ENCODE results near the gene GRIP1.
"Not testable (repeated sequence)": the region's sequence is repeated elsewhere in the genome, so short reads cannot be mapped to it uniquely, and the experiment has no call there.

Gene GRIP1

DNA sequence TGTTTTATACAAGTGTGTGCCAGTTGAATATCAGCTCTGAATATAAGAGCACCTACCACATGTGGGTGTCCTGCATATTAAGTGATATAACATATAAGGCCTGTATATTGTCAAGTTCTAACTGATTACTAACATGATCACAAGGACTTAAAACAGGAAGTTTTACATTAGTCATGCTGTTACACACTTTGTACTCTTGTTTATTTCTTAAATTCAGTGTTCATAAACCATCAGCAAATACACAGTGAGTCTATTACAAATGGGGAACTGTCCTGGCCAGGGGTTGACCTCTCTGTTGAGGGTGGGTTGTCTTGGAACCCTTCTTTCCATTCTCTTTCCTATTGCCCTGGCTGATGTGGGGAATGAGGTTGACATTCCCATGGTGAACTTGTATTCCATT lies 357.4 kb downstream of the GRIP1 start:
- DNase-seq (ENCODE audit: low spot score) = no peak

- DNase-seq (ENCODE audit: low spot score) = no peak
These were observed 357.9 kb downstream of the GRIP1 start for GRCh38 chr12:66320996-66321395.

DNA sequence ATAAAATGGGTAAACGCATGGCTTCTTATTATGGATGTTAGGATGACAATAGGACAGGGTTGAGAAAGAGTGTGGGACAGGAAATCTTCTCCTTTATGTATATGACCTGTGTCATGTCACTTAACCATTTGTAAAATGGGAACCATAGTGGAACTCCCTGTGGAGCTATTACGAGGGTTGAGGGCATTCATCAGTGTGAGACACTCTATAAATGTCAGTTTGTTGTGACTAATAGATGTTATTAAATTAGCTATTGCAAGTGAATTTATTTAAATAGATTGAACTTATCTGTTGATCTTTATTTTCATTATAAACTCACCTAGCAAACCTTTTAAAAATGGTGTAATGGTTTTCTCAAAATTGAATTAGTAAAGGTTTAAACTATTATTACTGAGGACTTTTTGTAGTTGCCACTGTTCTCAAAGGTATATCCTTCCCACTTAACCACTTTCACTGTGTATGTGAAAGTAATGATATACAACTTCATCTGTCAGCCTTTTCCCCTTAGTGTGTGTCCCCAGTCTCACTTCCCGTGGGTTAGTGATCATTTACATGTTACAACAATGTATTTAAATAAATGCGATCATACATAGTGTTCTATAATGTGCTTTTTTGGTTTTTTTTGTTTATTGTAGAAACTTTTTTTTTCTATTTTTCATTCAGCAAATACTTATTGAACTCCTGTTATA lies 359.5 kb downstream of the GRIP1 start:
- DNase-seq (ENCODE audit: low spot score) = no peak

DNA sequence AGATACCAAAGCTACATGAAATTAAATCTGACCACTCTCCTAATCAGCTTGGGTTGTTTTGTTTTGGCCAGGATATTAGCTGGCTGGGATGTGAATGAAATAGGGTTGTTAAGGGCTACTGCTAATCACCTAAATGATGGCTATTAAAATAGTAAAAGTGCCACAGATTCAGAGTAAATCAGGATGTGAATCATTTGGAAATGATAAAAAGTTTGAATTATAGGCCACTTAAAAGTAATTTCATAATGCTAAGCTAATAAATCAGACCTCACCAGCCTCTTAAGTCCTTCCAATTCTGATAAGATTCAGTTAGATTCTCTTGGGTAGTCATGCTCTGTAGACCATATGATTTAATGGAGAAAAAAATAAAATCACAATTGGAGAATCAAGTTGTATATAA lies 364.6 kb downstream of the GRIP1 start:
- no peak for DNase-seq (ENCODE audit: low spot score)

DNA sequence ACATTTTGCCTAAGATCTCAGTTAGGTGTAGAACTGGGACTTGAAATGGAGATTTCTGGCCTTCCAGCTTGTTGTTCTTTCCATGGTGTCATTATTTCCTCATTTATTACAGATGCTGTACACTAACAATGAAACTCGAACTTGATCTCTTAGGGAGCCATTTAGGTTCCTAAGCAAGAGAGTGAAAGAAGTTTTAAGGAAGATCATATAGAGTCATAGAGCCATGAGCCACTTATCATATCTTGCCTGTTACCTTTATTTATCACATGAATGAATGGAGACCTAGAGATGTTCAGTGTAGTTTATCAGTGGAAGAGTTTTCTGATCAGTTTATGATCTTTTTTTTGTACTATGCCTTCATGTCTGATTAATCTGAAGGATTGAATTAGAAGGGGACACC lies 366.7 kb downstream of the GRIP1 start:
- DNase-seq (ENCODE audit: low spot score) = no peak

DNA sequence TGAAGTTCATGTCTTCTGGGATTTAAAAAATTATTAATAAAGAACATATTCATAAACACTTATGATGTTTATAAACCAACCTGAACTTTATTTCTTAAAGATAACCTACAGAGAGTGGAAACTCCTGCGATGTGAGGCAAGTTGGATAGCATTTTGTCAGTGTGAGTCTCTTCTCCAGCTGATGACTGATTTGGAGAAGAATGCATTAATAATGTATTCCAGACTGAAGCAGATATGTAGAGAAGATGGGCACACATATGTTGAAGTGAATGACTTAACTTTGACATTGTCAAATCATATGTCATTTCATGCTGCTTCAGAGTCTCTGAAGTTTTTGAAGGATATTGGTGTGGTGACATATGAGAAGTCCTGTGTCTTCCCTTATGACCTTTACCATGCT lies 369.3 kb downstream of the GRIP1 start:
- DNase-seq (ENCODE audit: low spot score) = no peak

DNA sequence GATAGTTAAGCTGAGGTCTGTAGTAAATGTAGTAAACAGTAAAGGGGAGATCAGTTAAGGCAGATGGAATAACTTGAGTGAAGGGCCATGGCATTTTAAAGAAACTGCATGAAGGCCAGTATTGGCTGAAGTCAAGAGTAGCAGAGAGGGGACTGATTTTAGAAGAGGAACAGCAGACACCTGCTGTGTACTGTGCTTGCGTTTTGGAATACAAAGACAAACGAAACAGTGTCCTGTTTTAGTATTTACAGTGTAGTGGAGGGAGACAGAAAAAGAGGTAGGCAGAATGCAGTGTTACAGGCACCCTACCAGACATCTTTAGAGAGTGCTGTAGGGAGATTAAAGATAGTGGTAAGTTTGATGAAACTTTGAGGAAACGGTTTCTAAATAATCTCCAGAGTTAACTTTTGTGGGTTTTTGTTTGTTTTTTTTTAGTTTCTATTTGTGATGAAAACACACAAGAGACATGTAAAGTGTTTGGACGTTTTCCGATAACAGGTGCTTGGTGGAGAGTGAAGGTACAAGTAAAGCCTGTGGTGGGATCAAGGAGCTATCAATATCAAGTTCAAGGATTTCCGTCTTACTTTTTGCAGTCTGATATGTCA lies 374.5 kb downstream of the GRIP1 start:
- DNase-seq (ENCODE audit: low spot score) = no peak

- not testable (repeated sequence) for DNase-seq (ENCODE audit: low spot score)
These were observed 375.5 kb downstream of the GRIP1 start for GRCh38 chr12:66303316-66303804.

DNA sequence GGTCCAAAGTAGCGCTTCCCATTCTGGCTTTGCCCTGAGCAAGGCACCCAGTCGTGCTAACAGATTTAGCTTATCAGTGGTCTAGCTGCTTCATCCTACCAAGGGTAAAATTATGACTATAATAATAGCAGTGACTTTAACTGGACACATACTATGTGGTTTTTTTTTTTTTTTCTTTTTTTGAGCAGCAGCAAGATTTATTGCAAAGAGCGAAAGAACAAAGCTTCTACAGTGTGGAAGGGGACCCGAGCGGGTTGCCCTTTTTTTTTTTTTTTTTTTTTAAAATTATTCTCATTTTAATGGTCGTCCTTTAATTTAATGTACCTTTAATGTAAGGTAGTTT lies 376.1 kb downstream of the GRIP1 start:
- DNase-seq (ENCODE audit: low spot score) = no peak

- peak; percentile 98 for DNase-seq (ENCODE audit: low spot score)
These were observed 376.7 kb downstream of the GRIP1 start, which contains the start of gene HELB for GRCh38 chr12:66301944-66302826. TSS of gene HELB (plus strand) at chr12:66302493. CDS start at chr12:66302604, 111 bp downstream.

- DNase-seq (ENCODE audit: low spot score) = no peak
These were observed 381.0 kb downstream of the GRIP1 start for GRCh38 chr12:66297923-66298322.

All from pons (tissue), 1 donor.